ENCODE data around the gene RNF114. TPM values are rescaled to one million over a fixed set of nuclear protein-coding genes. Genes with fewer than 3 reads are reported as not detected.

The RNF114 gene
- total and polyA plus RNA-seq, 4 donors, result 30.9 to 87.9 (median 40.9) TPM

DNA sequence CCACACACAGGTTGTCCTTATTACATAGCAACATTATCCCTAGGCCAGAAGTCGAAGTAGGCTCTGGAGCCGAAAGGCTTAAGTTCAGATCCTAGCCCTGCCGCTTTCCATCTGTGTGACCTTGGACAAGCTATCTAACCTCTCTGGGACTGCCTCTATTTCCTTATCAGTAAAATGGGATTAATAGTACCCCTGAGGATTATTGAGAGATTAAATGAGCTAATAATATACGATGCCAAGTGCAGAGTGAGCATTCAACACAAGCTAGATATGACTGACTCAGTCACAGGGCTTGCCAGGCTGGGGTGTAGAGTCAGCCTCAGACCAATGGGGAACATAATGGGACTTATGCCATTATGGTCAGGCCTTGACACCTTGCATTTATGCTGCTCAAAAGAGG is 11.9 kb upstream of the RNF114 start:
- Histone ChIP-seq H3K4me1 (ENCODE audit: control insufficient read depth in 4 of 4, insufficient read depth in 4 of 4, low read length in 3 of 4) (peaks cover 3 to 9% (median 7%) of the 10 kb centered on the region in 4 donors), H3K9ac (ENCODE audit: low read depth in 1 of 2, low read length in 2 of 2) (no peak overlapping the region), H3K27me3 (ENCODE audit: control insufficient read depth in 4 of 4, insufficient read depth in 4 of 4, low read length in 3 of 4) (no peaks in the 10 kb centered on the region), H3K36me3 (ENCODE audit: control insufficient read depth in 4 of 4, insufficient read depth in 3 of 4, low read depth in 1 of 4, low read length in 3 of 4) (no peaks in the 10 kb centered on the region), H3K9me3 (ENCODE audit: control insufficient read depth in 4 of 4, low read length in 3 of 4) (no peaks in the 10 kb centered on the region), H3K27ac (ENCODE audit: low read depth in 1 of 2, low read length in 2 of 2) (no peak overlapping the region), H3K4me3 (ENCODE audit: low read depth in 1 of 3, low read length in 3 of 3) (no peak overlapping the region)
- TF ChIP-seq YY1 (IDR thresholded peaks at IDR 0.05), result no peak
- TF ChIP-seq EGR1 (IDR thresholded peaks at IDR 0.05; ENCODE audit: low read depth in 2 of 2), result no peak
- no peak for TF ChIP-seq FOXA2 (IDR thresholded peaks at IDR 0.05)
- no peak for TF ChIP-seq TAF1 (conservative IDR thresholded peaks at IDR 0.05)
- TF ChIP-seq GABPA (IDR thresholded peaks at IDR 0.05 in 1 of 2, conservative IDR thresholded peaks at IDR 0.05 in 1 of 2), result no peak
- no peak for TF ChIP-seq HNF4G (IDR thresholded peaks at IDR 0.05)
- DNase-seq (ENCODE audit: low spot score), result no peak
- WGBS, result 96% methylated on average over 4 of the region's 4 CpGs

DNA sequence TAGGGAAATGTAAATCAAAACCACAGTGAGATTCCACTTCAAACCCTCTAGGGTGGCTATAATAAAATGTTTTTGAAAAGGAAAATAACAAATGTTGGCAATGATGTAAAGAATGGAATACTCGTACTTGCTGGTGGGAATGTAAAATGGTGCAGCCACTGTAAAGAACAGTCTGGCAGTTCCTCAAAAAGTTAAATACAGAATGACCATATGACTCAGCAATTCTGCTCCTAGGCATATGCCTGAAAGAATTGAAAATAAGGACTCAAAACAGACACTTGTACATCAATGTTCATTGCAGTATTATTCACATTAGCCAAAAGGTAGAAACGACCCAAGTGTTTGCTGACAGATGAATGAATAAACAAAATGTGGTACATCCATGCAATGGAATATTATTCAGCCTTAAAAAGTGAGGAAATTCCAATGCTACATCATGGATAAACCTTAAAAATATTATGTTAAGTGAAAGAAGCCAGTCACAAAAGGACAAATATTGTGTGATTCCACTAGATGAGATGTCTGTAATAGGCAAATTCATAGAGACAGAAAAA is 10.2 kb upstream of the RNF114 start:
- 91% methylated on average over 2 of the region's 2 CpGs for WGBS
- Histone ChIP-seq H3K9ac (ENCODE audit: low read depth in 1 of 2, low read length in 2 of 2) (no peak overlapping the region), H3K27ac (ENCODE audit: low read depth in 1 of 2, low read length in 2 of 2) (no peak overlapping the region), H3K27me3 (ENCODE audit: control insufficient read depth in 4 of 4, insufficient read depth in 4 of 4, low read length in 3 of 4) (no peaks in the 10 kb centered on the region), H3K4me3 (ENCODE audit: low read depth in 1 of 3, low read length in 3 of 3) (no peak overlapping the region), H3K4me1 (ENCODE audit: control insufficient read depth in 4 of 4, insufficient read depth in 4 of 4, low read length in 3 of 4) (peaks cover 3 to 9% (median 7%) of the 10 kb centered on the region in 4 donors), H3K9me3 (ENCODE audit: control insufficient read depth in 4 of 4, low read length in 3 of 4) (no peaks in the 10 kb centered on the region), H3K36me3 (ENCODE audit: control insufficient read depth in 4 of 4, insufficient read depth in 3 of 4, low read depth in 1 of 4, low read length in 3 of 4) (no peaks in the 10 kb centered on the region)
- DNase-seq (ENCODE audit: low spot score), result no peak
- no peak for TF ChIP-seq NR2F2 (IDR thresholded peaks at IDR 0.05)
- no peak for TF ChIP-seq FOXA1 (IDR thresholded peaks at IDR 0.05)
- no peak for TF ChIP-seq RXRA (IDR thresholded peaks at IDR 0.05)
- TF ChIP-seq HNF4A (conservative IDR thresholded peaks at IDR 0.05), result no peak
- TF ChIP-seq RAD21 (IDR thresholded peaks at IDR 0.05), result no peak
- TF ChIP-seq, protein P1, sequence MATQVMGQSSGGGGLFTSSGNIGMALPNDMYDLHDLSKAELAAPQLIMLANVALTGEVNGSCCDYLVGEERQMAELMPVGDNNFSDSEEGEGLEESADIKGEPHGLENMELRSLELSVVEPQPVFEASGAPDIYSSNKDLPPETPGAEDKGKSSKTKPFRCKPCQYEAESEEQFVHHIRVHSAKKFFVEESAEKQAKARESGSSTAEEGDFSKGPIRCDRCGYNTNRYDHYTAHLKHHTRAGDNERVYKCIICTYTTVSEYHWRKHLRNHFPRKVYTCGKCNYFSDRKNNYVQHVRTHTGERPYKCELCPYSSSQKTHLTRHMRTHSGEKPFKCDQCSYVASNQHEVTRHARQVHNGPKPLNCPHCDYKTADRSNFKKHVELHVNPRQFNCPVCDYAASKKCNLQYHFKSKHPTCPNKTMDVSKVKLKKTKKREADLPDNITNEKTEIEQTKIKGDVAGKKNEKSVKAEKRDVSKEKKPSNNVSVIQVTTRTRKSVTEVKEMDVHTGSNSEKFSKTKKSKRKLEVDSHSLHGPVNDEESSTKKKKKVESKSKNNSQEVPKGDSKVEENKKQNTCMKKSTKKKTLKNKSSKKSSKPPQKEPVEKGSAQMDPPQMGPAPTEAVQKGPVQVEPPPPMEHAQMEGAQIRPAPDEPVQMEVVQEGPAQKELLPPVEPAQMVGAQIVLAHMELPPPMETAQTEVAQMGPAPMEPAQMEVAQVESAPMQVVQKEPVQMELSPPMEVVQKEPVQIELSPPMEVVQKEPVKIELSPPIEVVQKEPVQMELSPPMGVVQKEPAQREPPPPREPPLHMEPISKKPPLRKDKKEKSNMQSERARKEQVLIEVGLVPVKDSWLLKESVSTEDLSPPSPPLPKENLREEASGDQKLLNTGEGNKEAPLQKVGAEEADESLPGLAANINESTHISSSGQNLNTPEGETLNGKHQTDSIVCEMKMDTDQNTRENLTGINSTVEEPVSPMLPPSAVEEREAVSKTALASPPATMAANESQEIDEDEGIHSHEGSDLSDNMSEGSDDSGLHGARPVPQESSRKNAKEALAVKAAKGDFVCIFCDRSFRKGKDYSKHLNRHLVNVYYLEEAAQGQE (IDR thresholded peaks at IDR 0.05), result no peak
- TF ChIP-seq, protein P2, sequence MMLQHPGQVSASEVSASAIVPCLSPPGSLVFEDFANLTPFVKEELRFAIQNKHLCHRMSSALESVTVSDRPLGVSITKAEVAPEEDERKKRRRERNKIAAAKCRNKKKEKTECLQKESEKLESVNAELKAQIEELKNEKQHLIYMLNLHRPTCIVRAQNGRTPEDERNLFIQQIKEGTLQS (IDR thresholded peaks at IDR 0.05), result no peak
- TF ChIP-seq EGR1 (IDR thresholded peaks at IDR 0.05; ENCODE audit: low read depth in 2 of 2), result no peak
- TF ChIP-seq HNF4G (IDR thresholded peaks at IDR 0.05), result no peak
- TF ChIP-seq, protein P3, sequence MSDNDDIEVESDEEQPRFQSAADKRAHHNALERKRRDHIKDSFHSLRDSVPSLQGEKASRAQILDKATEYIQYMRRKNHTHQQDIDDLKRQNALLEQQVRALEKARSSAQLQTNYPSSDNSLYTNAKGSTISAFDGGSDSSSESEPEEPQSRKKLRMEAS (IDR thresholded peaks at IDR 0.05), result no peak
- no peak for TF ChIP-seq TAF1 (conservative IDR thresholded peaks at IDR 0.05)
- no peak for TF ChIP-seq SP1 (IDR thresholded peaks at IDR 0.05)
- TF ChIP-seq FOXA2 (IDR thresholded peaks at IDR 0.05), result no peak
- TF ChIP-seq GABPA (IDR thresholded peaks at IDR 0.05 in 1 of 2, conservative IDR thresholded peaks at IDR 0.05 in 1 of 2), result no peak
- TF ChIP-seq YY1 (IDR thresholded peaks at IDR 0.05), result no peak
- TF ChIP-seq CTCF (IDR thresholded peaks at IDR 0.05; ENCODE audit: low read depth, low read length, missing input control), result no peak
